Right lobe of liver (tissue), 6 donors: ENCODE results near the gene PRKG2. TPM values are rescaled to one million over a fixed set of nuclear protein-coding genes. Genes with fewer than 3 reads are reported as not detected.

ENCODE experiments used
- ATAC-seq, 4 donors: fragments of 200-7000 bp; cut with Tn5 transposase; one replicate each; pipeline ENCODE4 v1.9.1; 2020; ENCODE audit warnings: mild to moderate bottlenecking in 4 of 4, moderate library complexity in 4 of 4
- DNase-seq, 3 donors: peaks; one replicate each; pipeline ENCODE4 v3.0.0-alpha.2; 2020
- H3K27ac ChIP-seq, 3 donors: fragments of 200-600 bp; one replicate each; pipeline ENCODE4 v1.8.0; 2022
- H3K27me3 ChIP-seq, 2 donors: fragments of 200-600 bp; one replicate each; pipeline ENCODE4 v1.8.0; 2022
- H3K36me3 ChIP-seq, 4 donors: fragments of 200-600 bp; sonication (generic) in 1 of 4; one replicate each; pipeline versions ENCODE4 v1.5.1 to v1.8.0; 2017 to 2022; ENCODE audit warnings: control low read depth in 1 of 4
- H3K4me1 ChIP-seq, 4 donors: fragments of 200-600 bp; sonication (generic) in 1 of 4; one replicate each; pipeline versions ENCODE4 v1.5.1 to v1.8.0; 2017 to 2022; ENCODE audit warnings: control low read depth in 1 of 4
- H3K4me3 ChIP-seq, 3 donors: fragments of 200-600 bp; one replicate each; pipeline ENCODE4 v1.8.0; 2022
- H3K9me3 ChIP-seq, 4 donors: fragments of 200-600 bp; sonication (generic) in 1 of 4; one replicate each; pipeline versions ENCODE4 v1.5.1 to v1.8.0; 2017 to 2022; ENCODE audit warnings: control low read depth in 1 of 4
- CTCF ChIP-seq, 4 donors: fragments of 200-600 bp in 3 of 4; fragments of 450-650 bp in 1 of 4; IDR thresholded peaks; one replicate each; pipeline versions ENCODE4 v1.5.1 to v1.8.0; 2016 to 2022; ENCODE audit warnings: antibody characterized with exemption in 4 of 4, mild to moderate bottlenecking in 2 of 4
- POLR2A ChIP-seq: fragments of 450-650 bp; IDR thresholded peaks from one replicate; pipeline ENCODE4 v1.6.1; 2017; ENCODE audit warnings: antibody characterized with exemption, mild to moderate bottlenecking
- WGBS: methylation state at CpG from one replicate; pipeline ENCODE4 v1.1.6; 2018; ENCODE audit warnings: low coverage, low lambda C conversion rate; ENCODE audit not compliant: insufficient coverage; ENCODE audit errors: missing lambda C conversion rate; 5-methylcytosine and 5-hydroxymethylcytosine counted together
- intact Hi-C, 2 donors: fragments of 100-400 bp; cut with DNase I; formaldehyde crosslinking; loops; one replicate each; pipeline versions ENCODE4 v1.11.2 to v1.14.1; 2022
- total RNA-seq, 6 experiments: library from RNA; depleted of rRNA in 2 of 6; stranded (reverse); fragments of >200 nt in 2 of 6; fragmentation: NEBNext Ultra II Directional in 3 of 6; extraction: Animal tissue kit (Norgen Biotek cat#: 25700) in 3 of 6; gene quantifications; one replicate each; pipeline versions ENCODE4 v1.1.0 to v1.2.4, GENCODE V29; 2016 to 2023
- donor health status: DM: no; HTN: yes; CAD: no.
- donor health status: DM: no; HTN: no; CAD: no.
- donor health status: DM: no; HTN: no; CAD: no.
- donor health status: DM: no; HTN: yes; CAD: no.
- donor health status: DM: no; HTN: yes; CAD: no.

PRKG2 gene
- total RNA-seq, 6 experiments from 2014 or later: 0.17 TPM; not detected in 5

GRCh38 chr4:81205302-81205701, 9.7 kb downstream of the PRKG2 start:
- TF ChIP-seq CTCF (IDR thresholded peaks at IDR 0.05) (no peak), POLR2A (no peak)
- 50% methylated on average over 2 of the region's 2 CpGs for WGBS
- no peak overlapping the region for H3K27ac ChIP-seq

GRCh38 chr4:81204571-81204970, 10.5 kb downstream of the PRKG2 start:
- WGBS: 41% methylated on average over 7 of the region's 9 CpGs
- ATAC-seq: no peak
- H3K4me1 ChIP-seq: no peaks in the 10 kb centered on the region

More at GRCh38 chr4:81205302-81205701, 9.7 kb downstream of the PRKG2 start:
- intact Hi-C loops: no loop called here
- H3K36me3 ChIP-seq: no peaks in the 10 kb centered on the region
- H3K4me3 ChIP-seq: no peak overlapping the region
- no peaks in the 10 kb centered on the region for H3K27me3 ChIP-seq
- no peak for ATAC-seq
- H3K4me1 ChIP-seq: no peaks in the 10 kb centered on the region
- no peaks in the 10 kb centered on the region for H3K9me3 ChIP-seq
- no peak for DNase-seq

DNA sequence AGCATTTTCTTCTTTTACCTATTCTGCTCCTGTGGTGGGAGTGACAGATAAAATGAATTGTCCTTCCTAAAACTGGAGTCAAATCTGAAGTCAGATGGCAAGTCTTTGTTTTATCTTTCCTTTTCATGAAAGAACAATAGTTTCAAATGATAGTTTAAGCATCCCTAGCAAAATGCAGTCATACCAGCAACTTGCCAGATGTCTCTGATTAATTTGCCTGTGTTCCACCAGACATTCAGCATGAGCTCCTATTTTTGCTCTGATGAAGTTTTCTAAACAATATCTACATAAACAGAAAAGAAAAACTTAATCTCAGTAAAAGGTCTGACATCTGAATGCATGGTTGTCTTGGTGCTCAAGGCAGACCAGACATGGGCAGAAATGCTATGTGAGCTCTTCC, 15.2 kb downstream of the PRKG2 start:
- TF ChIP-seq POLR2A (no peak), CTCF (IDR thresholded peaks at IDR 0.05) (no peak)
- intact Hi-C loops: no loop called here
- H3K27me3 ChIP-seq: no peaks in the 10 kb centered on the region
- ATAC-seq: no peak
- H3K4me3 ChIP-seq: no peak overlapping the region
- H3K27ac ChIP-seq: no peak overlapping the region
- no peak for DNase-seq
- H3K9me3 ChIP-seq: no peaks in the 10 kb centered on the region
- H3K4me1 ChIP-seq: no peaks in the 10 kb centered on the region
- no peaks in the 10 kb centered on the region for H3K36me3 ChIP-seq

More at GRCh38 chr4:81204571-81204970, 10.5 kb downstream of the PRKG2 start:
- H3K4me3 ChIP-seq: no peak overlapping the region
- H3K9me3 ChIP-seq: no peaks in the 10 kb centered on the region
- DNase-seq: no peak
- intact Hi-C loops: no loop called here
- H3K27ac ChIP-seq: no peak overlapping the region
- H3K36me3 ChIP-seq: no peaks in the 10 kb centered on the region
- H3K27me3 ChIP-seq: no peaks in the 10 kb centered on the region
- TF ChIP-seq CTCF (IDR thresholded peaks at IDR 0.05) (no peak), POLR2A (no peak)

DNA sequence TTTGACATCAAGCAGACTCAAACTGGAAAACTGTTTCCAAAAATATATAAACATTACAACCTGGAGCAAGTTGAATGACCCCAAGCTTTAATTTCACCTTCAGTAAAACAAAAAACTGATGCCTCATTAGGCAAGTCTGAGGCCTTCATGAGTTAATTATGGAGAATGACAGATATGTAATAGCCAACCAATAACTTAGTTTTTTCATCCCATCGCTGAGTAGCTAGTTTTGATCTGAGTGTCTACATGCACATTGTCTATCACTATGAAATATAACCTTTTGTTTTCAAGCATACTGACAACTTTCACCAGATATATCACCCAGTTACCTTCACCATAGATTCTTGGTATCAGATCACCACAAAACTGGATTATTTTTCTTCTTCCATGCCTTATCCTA, 16.4 kb downstream of the PRKG2 start:
- H3K36me3 ChIP-seq: no peaks in the 10 kb centered on the region
- intact Hi-C loops: no loop called here
- no peak overlapping the region for H3K27ac ChIP-seq
- H3K27me3 ChIP-seq: no peaks in the 10 kb centered on the region
- TF ChIP-seq CTCF (IDR thresholded peaks at IDR 0.05) (no peak), POLR2A (no peak)
- ATAC-seq (no peak), DNase-seq (no peak)
- WGBS: 73% methylated on average over 1 of the region's 1 CpG
- no peak overlapping the region for H3K4me3 ChIP-seq
- no peaks in the 10 kb centered on the region for H3K9me3 ChIP-seq
- no peaks in the 10 kb centered on the region for H3K4me1 ChIP-seq

DNA sequence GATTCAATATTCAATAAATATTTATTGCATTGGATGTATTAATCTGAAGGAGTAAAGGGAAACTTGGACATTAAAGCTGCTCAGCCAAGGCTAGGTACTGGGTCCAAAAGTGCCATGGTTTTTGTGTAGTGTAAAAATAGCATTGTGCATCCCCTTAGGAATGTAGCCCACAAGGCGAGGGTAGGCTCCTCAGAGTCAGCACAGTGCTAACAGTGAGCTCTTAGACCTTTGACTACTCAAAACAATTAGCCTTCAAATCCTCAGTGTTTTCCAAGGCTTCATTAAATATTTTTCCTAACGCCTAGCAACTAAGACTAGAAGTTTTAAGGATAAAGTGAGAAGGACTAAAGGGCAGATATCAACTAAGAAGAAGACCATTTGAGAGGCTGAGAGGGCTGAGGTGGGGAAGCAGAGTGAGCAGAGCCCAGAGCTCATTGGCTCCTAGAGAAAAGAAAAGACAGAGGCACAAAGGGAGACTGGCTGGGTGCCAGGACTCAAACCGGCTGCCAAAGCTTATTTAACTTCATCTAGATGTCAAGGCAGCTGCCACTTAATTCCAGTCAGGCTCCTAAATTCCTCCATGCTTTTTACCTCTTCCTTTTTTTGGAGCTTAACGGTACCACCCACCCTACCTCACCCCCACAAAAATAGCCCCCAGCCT, 17.0 kb downstream of the PRKG2 start:
- no peak overlapping the region for H3K27ac ChIP-seq
- no peaks in the 10 kb centered on the region for H3K4me1 ChIP-seq
- intact Hi-C loops: no loop called here
- DNase-seq: no peak
- H3K9me3 ChIP-seq: no peaks in the 10 kb centered on the region
- 50% methylated on average over 4 of the region's 4 CpGs for WGBS
- H3K36me3 ChIP-seq: no peaks in the 10 kb centered on the region
- no peak overlapping the region for H3K4me3 ChIP-seq
- ATAC-seq: no peak
- H3K27me3 ChIP-seq: no peaks in the 10 kb centered on the region
- TF ChIP-seq CTCF (IDR thresholded peaks at IDR 0.05) (no peak), POLR2A (no peak)
